Measurements from ENCODE around the gene ADGRF5.

DNA sequence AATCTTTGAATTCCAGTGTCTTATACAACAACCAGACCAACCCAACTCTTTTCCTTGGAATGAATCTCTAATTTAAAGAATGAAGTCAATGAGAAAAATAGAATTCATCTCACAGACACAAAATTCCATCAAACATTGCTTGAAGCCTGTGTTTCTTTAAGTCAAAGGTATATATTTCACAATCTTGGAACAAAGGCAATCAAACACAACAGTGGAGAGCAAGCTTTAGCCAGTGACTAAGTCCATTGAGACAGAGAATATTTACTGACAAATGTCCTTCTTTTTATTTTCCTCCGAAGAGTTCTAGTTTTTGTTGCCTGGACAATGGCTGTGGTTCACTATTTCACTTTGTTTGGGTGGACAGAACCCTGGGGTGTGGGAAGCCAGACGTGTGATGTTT, 92.8 kb downstream of the ADGRF5 start:
- TF ChIP-seq POLR2AphosphoS5 (IDR thresholded peaks at IDR 0.05) (no peak), EP300 (IDR thresholded peaks at IDR 0.05) (no peak), POLR2A (IDR thresholded peaks at IDR 0.05) (no peak)
- TF ChIP-seq, protein P1, sequence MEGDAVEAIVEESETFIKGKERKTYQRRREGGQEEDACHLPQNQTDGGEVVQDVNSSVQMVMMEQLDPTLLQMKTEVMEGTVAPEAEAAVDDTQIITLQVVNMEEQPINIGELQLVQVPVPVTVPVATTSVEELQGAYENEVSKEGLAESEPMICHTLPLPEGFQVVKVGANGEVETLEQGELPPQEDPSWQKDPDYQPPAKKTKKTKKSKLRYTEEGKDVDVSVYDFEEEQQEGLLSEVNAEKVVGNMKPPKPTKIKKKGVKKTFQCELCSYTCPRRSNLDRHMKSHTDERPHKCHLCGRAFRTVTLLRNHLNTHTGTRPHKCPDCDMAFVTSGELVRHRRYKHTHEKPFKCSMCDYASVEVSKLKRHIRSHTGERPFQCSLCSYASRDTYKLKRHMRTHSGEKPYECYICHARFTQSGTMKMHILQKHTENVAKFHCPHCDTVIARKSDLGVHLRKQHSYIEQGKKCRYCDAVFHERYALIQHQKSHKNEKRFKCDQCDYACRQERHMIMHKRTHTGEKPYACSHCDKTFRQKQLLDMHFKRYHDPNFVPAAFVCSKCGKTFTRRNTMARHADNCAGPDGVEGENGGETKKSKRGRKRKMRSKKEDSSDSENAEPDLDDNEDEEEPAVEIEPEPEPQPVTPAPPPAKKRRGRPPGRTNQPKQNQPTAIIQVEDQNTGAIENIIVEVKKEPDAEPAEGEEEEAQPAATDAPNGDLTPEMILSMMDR (IDR thresholded peaks at IDR 0.05), result no peak
